RPMI7951 (cell line): ENCODE results near the gene SEMA5A. TPM values are rescaled to one million over a fixed set of nuclear protein-coding genes. Genes with fewer than 3 reads are reported as not detected.
A peak's percentile ranks its signal among the peaks of the same experiment; 100 is the strongest.

ENCODE experiments used
- DNase-seq: peaks from one replicate; pipeline ENCODE4 v3.0.0-alpha.2; 2012; ENCODE audit warnings: low read depth
- total RNA-seq: library from RNA; depleted of rRNA; stranded (reverse); fragments of >200 nt; shearing (Covaris generic); gene quantifications from 2 replicates; pipeline ENCODE4 v1.2.3, GENCODE V29; 2014

The SEMA5A gene
- total RNA-seq, 1 experiment from 2014 or later: 14.3 TPM

- peak; percentile 53 for DNase-seq
Observed at GRCh38 chr5:9278921-9279603, 266.8 kb downstream of the SEMA5A start.

- DNase-seq: peak; percentile 47
Observed at GRCh38 chr5:9269014-9269413, 276.9 kb downstream of the SEMA5A start.

DNA sequence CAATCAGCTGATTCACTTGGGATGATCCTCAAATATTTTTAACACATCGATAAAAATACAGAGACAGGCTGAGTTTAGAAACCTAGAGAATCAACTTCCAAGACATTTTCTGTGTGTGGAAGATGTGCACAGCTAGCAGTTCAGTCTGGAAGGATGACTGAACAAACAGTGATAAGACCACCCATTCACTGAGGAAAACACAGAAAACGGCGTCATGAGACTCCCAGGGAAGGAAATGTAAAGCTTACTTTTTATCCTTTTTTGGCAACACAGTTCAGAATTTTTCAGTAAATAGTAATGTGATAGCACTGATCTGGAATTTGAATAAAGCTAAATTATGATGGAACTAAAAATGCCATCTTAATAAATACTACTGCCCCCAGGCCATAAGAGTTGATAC lies 277.6 kb downstream of the SEMA5A start:
- DNase-seq: no peak

DNA sequence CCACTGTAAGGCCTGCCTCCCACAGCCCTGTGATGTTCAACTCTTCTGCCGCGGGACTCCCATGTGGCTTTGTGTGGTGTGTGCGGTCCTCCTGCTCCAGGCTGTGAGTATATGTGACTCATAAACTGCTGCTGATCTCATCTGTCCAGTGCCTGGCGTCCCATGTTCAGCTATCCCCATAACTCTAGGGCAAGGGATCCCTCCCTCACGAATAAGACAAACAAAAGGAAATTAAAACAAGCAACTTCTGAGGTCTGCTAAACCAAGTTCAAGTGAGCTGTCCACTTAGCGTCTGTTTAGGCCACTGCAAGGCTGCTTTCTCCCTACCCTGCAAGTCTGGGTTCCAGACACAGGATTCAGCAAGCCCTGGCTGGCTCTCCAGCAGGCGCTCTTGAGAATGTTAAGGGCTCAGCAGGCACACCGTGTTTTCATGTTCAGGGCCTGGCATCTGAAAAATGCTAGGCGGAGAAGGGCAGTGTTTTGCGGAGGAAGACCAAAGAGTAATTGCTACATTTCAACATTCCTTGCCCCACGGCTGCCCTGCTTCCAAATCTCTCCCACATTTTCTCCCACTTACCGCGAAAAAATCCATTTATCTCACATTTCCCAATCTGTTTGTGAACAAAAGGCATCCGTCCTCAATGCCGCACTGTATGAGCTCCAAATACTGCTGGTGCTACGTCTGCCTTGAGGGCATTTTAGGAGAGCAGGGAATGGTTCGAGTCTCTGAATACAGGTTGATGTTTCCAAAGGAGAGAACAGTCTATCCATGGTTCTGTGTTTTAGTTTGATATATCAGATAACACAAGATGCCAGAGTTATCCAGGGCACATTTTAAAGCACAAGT lies 280.2 kb downstream of the SEMA5A start:
- peak; percentile 99 for DNase-seq

- no peak for DNase-seq
Observed at GRCh38 chr5:9264301-9264700, 281.6 kb downstream of the SEMA5A start.

GRCh38 chr5:9263656-9264055 lies 282.2 kb downstream of the SEMA5A start:
- no peak for DNase-seq

DNA sequence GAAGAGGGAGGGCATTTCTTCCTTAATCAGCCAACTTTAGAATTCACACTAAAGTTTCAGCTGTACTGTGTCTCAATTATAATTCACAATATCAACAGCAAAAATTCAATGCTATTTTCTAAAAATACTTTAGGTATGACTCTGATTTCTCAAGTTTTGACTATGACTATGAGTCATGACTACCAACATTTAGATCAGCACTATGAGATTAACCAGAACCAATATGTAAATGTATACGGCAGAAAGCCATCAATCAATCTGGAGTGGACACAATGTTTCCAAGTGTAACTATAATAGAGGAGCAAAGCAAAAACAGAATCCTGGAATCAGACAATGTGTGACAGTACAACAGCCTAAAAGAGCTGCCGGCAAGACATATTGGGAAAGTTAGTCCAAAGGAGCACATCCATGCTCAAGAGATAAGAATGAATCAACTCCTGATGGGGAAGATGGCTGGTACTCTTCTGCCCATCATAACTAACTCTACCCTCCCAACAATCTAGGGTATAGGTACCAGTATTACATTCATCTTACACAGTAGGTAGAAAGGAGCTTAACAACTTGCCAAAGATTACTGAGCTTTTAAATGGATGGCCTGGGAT lies 294.4 kb downstream of the SEMA5A start:
- DNase-seq: no peak

- DNase-seq: no peak
Observed at GRCh38 chr5:9249231-9249630, 296.6 kb downstream of the SEMA5A start.

DNA sequence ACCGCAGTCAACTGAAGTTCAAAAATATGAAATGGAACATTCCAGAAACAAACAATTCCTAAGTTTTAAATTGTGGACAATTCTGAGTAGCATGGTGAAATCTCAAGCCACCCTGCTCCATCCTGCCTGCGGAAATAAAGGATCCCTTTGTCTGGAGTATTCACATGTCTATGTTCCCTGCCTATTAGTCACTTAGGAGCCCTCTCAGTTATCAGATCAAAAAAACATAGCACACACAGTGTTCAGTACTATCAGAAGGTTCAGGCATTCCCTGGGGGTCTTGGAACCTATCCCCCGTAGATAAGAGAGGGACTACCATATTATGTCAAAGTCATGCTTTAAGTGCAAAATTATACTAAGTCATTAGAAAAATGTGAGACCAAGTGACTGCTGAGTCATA lies 300.8 kb downstream of the SEMA5A start:
- peak; percentile 76 for DNase-seq

DNA sequence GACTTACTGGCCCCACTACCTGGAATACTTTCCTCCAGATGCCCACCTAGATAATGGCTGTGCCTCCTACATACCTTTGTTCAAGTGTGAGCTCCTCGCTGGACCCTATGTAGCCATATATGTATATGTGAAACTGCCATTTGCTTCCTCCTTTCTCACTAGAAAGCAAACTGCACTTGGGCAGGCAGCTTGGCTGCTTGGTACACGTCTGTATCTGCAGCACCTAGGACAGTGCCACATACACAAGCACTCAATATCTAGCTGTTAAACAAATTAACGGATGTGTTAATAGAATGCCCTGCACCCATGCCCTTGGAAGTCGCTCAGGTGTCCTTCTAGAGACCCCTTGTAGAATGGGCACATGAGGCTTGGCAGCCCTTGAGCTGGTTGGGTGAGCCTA lies 301.5 kb downstream of the SEMA5A start:
- DNase-seq: no peak

GRCh38 chr5:9241479-9242305 lies 304.2 kb downstream of the SEMA5A start:
- no peak for DNase-seq

DNA sequence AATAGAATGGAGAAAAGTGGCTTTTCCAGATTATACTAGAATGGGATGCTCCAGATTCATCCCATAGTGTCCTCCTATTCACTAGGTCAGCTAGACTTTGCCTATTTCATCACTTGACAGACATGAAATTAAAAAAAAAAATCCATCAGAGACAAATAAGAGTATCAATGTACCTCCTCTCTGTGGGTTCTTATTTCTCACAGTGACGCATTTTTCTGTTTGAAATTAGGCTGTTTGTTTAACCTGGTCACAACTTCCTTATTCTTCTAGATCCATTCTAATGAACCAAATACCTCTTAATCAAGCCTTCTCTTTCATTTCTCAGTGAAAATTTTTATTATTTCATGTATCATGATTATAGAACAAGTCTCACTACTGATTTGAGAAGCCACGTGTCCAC lies 305.4 kb downstream of the SEMA5A start:
- DNase-seq: no peak

- no peak for DNase-seq
Observed at GRCh38 chr5:9239626-9240025, 306.2 kb downstream of the SEMA5A start.

DNA sequence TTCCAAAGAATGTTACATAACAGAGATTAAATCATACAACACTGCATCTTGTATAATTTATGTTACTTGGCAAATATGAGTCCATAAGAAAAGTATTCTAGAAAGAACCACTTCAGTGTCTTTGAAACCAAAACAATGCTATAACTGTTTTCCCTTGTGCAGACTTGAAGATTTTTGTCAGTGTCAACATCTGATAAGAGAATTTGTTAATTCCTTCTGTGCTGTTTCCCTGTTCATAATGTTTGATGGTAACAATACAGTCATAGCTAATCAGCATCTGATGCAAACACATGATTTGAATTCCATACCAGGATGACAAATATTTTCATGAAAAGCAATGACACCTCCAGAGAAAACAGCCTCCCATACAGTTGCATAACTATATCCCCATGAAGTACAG lies 306.8 kb downstream of the SEMA5A start:
- no peak for DNase-seq

DNA sequence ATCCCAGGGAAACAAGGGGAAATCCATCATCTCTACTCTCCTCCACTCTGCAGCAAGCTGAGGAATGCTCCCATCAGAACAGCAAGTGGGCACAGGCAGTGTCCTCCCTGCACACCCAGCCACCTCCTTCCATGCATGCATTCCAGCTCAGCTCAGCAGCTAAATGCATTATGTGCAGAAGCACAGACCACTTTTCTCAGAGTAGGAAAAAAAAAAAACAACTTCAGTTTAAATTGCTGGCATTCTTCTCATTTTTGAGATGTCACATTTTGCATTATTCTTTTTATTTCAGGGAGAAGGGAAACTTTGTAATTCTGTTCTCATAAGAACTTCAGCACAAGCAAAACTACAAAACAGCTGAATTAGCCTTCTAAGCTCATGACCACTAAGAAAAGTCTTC lies 312.2 kb downstream of the SEMA5A start:
- DNase-seq: no peak

DNA sequence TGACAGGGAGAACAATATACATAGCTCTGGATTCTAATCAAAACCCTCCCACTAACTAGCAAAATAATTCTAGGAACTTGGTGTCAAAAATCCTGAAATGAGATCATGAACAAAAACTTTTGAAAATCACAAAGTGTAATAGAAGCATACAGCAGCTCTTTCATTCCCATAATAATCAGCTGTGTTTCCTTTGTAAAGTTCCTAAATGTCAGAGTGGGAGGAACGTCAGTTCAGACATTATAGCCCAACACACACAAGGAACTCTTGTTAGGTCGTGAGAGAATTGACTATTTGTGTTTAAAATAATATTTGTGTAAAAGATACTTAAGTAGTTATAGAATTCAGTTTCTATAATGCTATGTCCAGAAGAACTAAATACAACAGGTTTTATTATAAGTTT lies 312.8 kb downstream of the SEMA5A start:
- no peak for DNase-seq

DNA sequence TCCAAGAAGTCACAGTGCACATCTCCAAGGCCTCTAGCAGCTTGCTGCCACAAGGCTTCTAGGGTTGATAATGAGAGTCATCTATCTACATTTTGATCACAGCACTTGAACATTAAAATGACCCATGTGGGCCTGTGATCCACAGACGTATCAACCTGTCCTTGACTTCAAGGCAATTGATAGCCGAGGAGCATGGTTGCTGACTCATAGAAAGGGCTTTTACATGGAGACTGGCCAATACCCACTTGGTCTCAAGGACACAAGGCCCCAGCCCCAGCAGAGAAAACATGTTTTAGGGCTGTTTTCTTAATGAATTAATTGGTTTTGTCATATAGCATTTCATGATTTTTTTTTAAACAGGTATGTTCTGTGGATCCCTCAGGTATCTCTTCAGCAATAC lies 314.0 kb downstream of the SEMA5A start:
- DNase-seq: peak; percentile 52

DNA sequence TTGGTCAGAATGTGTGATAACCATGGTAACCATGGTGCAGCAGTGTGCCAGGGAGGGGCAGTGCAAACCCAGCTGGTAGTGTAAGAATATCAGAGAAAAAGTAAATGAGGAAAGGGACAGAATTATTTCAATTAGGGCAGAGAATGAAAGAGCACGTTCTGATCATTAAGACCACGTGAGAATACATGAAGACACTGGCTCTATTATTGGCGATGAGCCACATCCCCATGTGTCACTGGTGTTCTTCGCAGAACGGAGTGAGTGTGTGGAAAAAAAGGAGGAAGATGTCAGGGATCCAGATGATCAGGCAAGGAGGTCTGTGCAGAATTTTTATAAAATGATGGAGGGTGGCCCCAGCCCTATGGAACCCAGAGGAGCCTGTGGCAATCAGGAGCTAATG lies 315.5 kb downstream of the SEMA5A start:
- DNase-seq: no peak

- no peak for DNase-seq
Observed at GRCh38 chr5:9226016-9226536, 319.8 kb downstream of the SEMA5A start.

- DNase-seq: no peak
Observed at GRCh38 chr5:9222054-9222976, 323.6 kb downstream of the SEMA5A start.

- DNase-seq: no peak
Observed at GRCh38 chr5:9218358-9218757, 327.5 kb downstream of the SEMA5A start.
